ENCODE results near the gene CCDC146.
"Not testable (repeated sequence)": the region's sequence is repeated elsewhere in the genome, so short reads cannot be mapped to it uniquely, and the experiment has no call there.

Gene CCDC146

GRCh38 chr7:77154917-77155464, 32.6 kb downstream of the CCDC146 start:
- not testable (repeated sequence) for DNase-seq

- DNase-seq = not testable (repeated sequence)
Observed at GRCh38 chr7:77155601-77156377, 33.4 kb downstream of the CCDC146 start.

GRCh38 chr7:77157034-77157433, 34.6 kb downstream of the CCDC146 start:
- DNase-seq = not testable (repeated sequence)

- DNase-seq = no peak
Observed at GRCh38 chr7:77157446-77157845, 35.0 kb downstream of the CCDC146 start.

GRCh38 chr7:77171073-77171472, 48.7 kb downstream of the CCDC146 start:
- DNase-seq = not testable (repeated sequence)

- DNase-seq = not testable (repeated sequence)
Observed at GRCh38 chr7:77172437-77173172, 50.2 kb downstream of the CCDC146 start.

- not testable (repeated sequence) for DNase-seq
Observed at GRCh38 chr7:77174418-77174817, 52.0 kb downstream of the CCDC146 start.

- not testable (repeated sequence) for DNase-seq
Observed at GRCh38 chr7:77175274-77175800, 52.9 kb downstream of the CCDC146 start.

- not testable (repeated sequence) for DNase-seq
Observed at GRCh38 chr7:77177321-77177904, 55.0 kb downstream of the CCDC146 start.

- DNase-seq = not testable (repeated sequence)
Observed at GRCh38 chr7:77178024-77178423, 55.6 kb downstream of the CCDC146 start.

GRCh38 chr7:77181015-77181595, 58.7 kb downstream of the CCDC146 start:
- no peak for DNase-seq

- DNase-seq = no peak
Observed at GRCh38 chr7:77181734-77182133, 59.3 kb downstream of the CCDC146 start.

- DNase-seq = no peak
Observed at GRCh38 chr7:77182261-77182660, 59.8 kb downstream of the CCDC146 start.

- DNase-seq = no peak
Observed at GRCh38 chr7:77184463-77184862, 62.0 kb downstream of the CCDC146 start.

GRCh38 chr7:77184990-77185389, 62.6 kb downstream of the CCDC146 start:
- no peak for DNase-seq

GRCh38 chr7:77185866-77186265, 63.5 kb downstream of the CCDC146 start:
- DNase-seq = no peak

GRCh38 chr7:77188731-77189437, 66.5 kb downstream of the CCDC146 start:
- DNase-seq = no peak

GRCh38 chr7:77197141-77197540, 74.7 kb downstream of the CCDC146 start:
- DNase-seq = no peak

GRCh38 chr7:77199013-77199966, 76.9 kb downstream of the CCDC146 start, which contains the start of gene FGL2:
FGL2 (minus strand) TSS chr7:77199819; CDS start chr7:77199793, 26 bp downstream.
- DNase-seq = no peak

GRCh38 chr7:77200542-77200941, 78.1 kb downstream of the CCDC146 start:
- DNase-seq = no peak

GRCh38 chr7:77202481-77202976, 80.1 kb downstream of the CCDC146 start:
- DNase-seq = no peak
